Suprapubic skin (tissue), 3 donors: ENCODE measurements around the gene SLC6A7.

Experiments
- CTCF ChIP-seq, 2 donors: fragments of 200-600 bp in 1 of 2; fragments of 450-650 bp in 1 of 2; sonication (generic) in 1 of 2; IDR thresholded peaks; one replicate each; pipeline ENCODE4 v1.5.1; 2016 to 2019; ENCODE audit warnings: antibody characterized with exemption in 2 of 2, mild to moderate bottlenecking in 1 of 2, moderate library complexity in 1 of 2
- EP300 ChIP-seq: sonication (generic); formaldehyde crosslinking; IDR thresholded peaks from one replicate; pipeline ENCODE4 v1.6.1; 2017; ENCODE audit warnings: antibody characterized with exemption
- POLR2A ChIP-seq, 2 donors: fragments of 450-650 bp; IDR thresholded peaks; one replicate each; pipeline ENCODE4 v1.6.1; 2017; ENCODE audit warnings: antibody characterized with exemption in 2 of 2, mild to moderate bottlenecking in 2 of 2, moderate library complexity in 2 of 2

GRCh38 chr5:150173161-150173560 lies 16.7 kb upstream of the SLC6A7 start:
- TF ChIP-seq CTCF (IDR thresholded peaks at IDR 0.05) (no peak), POLR2A (IDR thresholded peaks at IDR 0.05) (no peak), EP300 (no peak)
